KOPT-K1 (cell line): ENCODE measurements around the gene KCNH1.

Source experiments
- H3K27ac ChIP-seq: fragments of 200-600 bp; sonication (generic); 2 replicates; pipeline ENCODE4 v1.5.1; 2016; ENCODE audit warnings: antibody characterized with exemption, mild to moderate bottlenecking, low read depth, low read length; ENCODE audit not compliant: poor library complexity, severe bottlenecking
- H3K36me3 ChIP-seq: fragments of 200-600 bp; sonication (generic); 2 replicates; pipeline ENCODE4 v1.5.1; 2017; ENCODE audit warnings: antibody characterized with exemption, mild to moderate bottlenecking, low read length, moderate library complexity; ENCODE audit not compliant: insufficient read depth
- H3K9me3 ChIP-seq: fragments of 200-600 bp; sonication (generic); 2 replicates; pipeline ENCODE4 v1.5.1; 2017; ENCODE audit warnings: antibody characterized with exemption, low read length, mild to moderate bottlenecking; ENCODE audit not compliant: insufficient read depth, poor library complexity, severe bottlenecking

Gene KCNH1

DNA sequence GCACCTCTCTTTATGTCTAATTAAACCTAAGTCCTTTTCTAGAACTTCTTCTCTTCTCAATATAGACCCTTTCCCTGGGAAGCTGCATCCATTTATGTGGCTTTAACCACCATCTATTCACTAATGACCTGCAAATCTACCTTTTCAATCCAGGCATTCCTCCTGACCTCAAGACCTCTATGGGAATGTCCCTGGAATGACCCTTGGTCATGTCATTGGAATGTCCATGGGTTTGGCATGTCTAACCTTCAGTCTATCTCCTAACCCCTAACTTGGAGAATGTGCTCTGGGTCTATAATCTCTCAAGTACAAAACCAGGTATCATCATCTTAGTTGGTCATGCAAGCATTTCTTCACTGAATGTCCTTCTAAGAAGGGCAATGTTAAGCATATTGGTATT lies 196.1 kb downstream of the KCNH1 start:
- no peaks in the 10 kb centered on the region for H3K9me3 ChIP-seq
- H3K36me3 ChIP-seq, result no peaks in the 10 kb centered on the region
- H3K27ac ChIP-seq, result no peak overlapping the region

DNA sequence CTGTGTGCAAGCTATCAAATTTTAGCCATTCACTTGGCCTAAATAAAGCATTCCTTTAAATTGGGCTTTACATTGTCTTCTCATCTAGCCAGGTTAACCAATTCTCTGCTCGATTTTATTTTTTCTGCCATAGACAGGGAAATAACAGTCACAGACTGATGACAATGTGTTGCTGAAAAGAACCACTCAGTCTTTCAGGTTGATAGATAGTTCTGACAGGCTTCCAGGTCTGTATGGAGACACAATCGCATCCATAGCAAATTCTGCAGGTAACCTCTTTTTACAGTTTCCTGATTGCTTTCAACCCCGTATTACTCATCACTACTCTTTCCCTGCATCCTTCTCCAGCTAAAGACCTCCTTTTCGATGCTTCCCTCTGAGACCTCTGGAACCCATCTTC lies 198.0 kb downstream of the KCNH1 start:
- Histone ChIP-seq H3K36me3 (no peaks in the 10 kb centered on the region), H3K27ac (no peak overlapping the region), H3K9me3 (no peaks in the 10 kb centered on the region)

DNA sequence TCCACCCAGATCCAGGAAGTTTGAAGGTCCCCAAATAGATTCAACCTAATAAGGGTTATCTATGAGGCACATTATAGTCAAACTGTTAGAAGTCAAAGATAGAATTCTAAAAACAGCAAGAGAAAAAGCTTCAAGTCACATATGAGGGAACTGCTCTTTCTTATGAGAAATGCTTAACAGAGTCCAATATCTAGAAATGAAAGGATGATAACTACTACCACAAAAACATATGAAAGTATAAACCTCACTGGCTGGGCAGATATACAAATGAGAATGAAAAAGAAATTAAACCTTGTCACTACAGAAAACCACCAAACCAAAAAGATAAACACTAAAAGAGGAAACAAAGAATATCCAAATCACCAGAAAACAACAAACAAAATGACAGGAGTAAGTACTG lies 201.8 kb downstream of the KCNH1 start:
- Histone ChIP-seq H3K27ac (no peak overlapping the region), H3K36me3 (no peaks in the 10 kb centered on the region), H3K9me3 (peaks cover 4% of the 10 kb centered on the region)

DNA sequence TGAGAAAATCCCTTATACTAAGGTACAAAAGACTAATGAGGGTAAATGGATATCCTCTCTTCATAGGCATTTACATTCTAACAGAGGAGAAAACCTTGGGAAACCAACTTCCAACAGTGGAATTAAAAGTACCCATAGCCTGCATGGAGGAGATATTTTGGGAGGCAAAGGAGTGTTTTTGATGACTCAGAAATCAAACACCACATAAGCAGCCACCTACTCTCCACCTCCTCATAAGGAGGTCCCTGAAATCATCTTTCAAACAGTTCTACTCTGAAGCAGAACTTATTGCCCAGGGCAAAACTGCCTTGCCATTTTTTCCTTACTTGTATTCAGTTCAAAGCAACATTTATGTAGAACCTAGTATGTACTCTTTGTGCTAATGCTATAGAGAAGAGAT lies 211.3 kb downstream of the KCNH1 start:
- Histone ChIP-seq H3K36me3 (no peaks in the 10 kb centered on the region), H3K9me3 (peaks cover 4% of the 10 kb centered on the region)

DNA sequence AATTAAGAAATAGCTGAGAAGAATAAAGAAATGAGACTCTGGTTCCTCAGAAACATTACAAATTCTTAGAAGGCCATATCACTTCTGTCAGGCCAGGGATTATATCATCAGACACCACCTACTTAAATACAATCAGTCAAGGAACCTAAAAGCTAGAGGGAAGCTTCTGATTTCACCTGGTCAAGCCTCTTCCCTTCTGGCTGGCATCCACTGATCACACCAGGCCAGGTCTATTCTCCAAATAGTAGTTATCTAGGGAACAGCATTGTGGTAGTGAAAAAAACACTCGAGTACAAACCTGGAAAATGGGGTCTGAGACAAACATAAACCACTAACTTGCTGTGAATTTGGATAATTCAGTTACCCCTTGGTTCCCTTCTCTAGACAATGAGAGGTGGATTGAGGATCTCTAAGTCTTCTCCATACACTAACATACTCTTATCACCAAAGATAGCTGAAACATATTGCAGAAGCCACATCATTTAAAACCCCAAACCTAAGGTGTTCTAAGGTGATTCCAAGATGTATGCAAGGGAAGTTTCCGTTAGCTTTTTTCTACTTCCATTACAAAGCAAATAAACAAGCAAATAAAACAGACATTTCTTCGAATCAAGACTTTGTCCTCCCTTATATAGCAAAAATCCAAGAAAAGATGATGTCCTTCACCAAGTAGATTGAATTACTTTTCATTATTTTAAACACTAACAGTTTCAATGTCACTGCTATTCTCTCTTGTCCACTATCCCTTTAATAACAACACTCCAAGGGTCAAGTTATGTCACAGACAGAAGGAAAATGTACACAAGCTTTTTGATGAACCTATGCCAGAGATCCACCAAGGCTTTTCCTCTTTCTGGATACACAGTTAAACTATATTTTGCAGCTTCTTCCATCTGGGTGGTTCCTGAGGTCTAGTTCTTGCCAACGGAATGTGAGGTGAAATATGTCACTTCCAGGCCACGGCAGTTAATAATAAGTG lies 212.9 kb downstream of the KCNH1 start:
- no peaks in the 10 kb centered on the region for H3K9me3 ChIP-seq
- H3K27ac ChIP-seq, result no peak overlapping the region
- H3K36me3 ChIP-seq, result no peaks in the 10 kb centered on the region

More for the DNA sequence above, 211.3 kb downstream of the KCNH1 start:
- no peak overlapping the region for H3K27ac ChIP-seq

DNA sequence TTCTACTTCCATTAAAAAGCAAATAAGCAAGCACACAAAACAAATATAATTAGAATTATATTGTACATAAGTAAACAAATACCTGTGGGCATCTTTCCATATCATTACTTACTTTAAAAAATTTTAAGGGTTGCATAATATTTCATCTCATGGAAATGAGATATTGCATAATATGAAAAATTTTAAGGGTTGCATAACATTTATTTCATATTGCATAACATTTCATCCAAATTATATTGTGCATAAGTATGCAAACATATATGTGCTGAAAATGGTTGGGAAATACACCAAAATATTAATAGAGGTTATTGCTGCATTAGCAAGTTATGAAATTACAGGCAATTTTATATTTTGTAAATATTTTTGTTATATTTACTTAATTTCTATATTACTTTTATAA lies 213.7 kb downstream of the KCNH1 start:
- Histone ChIP-seq H3K27ac (no peak overlapping the region), H3K36me3 (no peaks in the 10 kb centered on the region), H3K9me3 (no peaks in the 10 kb centered on the region)

DNA sequence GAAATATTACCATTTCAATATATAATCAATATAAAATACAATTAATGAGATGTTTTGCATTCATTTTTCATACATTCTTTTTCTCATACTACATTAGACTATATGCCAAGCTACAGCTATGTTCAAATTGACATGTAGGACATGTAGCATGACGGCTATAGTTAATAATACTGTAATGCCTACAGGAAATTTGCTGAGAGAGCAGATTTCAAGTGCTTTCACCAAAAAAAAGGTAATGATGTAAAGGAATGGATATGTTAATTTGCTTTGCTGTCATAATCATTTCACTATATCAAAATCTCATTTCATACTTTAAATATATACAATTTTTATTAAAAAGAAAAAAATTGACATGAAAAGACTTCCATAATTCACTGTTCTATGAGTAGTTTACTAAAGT lies 215.1 kb downstream of the KCNH1 start:
- Histone ChIP-seq H3K27ac (no peak overlapping the region), H3K9me3 (no peaks in the 10 kb centered on the region), H3K36me3 (no peaks in the 10 kb centered on the region)

DNA sequence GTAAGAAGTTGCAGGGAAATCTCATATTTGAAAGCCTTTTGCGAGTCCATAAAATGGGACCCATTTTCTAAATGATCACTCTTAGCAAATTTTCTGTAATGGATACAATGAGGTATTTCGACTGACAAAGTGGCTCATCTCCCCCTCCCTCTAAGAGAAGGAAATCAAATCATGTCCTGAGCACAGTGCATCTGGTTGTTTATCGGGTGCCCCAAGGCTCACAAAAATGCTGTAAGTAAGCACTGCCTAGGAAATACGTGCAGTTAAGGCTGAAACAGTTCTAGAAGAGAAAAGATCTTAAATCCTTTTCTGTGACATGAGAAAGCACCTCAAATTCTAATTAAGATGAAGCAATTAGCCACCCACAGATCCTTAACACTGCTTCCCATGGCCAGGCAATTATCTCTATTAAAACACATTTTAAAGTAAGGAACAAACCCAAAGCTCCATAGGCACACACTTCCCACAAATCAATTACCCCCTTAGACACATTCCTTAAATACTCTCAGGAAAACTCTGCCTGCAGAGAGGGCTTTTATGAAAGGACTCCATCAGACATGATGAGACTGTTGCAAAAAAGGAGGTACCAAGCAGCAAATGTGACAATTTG lies 216.3 kb downstream of the KCNH1 start:
- no peak overlapping the region for H3K27ac ChIP-seq
- H3K9me3 ChIP-seq, result no peaks in the 10 kb centered on the region
- no peaks in the 10 kb centered on the region for H3K36me3 ChIP-seq

DNA sequence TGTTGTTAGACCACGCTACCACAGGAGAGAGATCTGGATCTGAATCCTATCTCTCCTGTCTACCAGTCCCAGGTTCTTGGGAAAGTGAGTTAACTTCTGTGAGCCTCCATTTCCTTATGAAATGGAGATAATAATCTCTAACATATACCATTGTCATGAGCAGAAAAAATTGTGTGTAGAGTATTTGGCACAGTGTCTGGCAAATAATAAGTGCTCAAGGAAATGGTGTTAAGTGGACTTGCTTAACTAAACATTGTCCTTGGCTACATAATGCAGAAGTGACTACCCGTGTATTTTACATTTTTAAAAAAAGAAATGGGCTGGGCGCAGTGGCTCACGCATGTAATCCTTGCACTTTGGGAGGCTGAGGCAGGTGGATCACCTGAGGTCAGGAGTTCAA lies 217.4 kb downstream of the KCNH1 start:
- no peak overlapping the region for H3K27ac ChIP-seq

DNA sequence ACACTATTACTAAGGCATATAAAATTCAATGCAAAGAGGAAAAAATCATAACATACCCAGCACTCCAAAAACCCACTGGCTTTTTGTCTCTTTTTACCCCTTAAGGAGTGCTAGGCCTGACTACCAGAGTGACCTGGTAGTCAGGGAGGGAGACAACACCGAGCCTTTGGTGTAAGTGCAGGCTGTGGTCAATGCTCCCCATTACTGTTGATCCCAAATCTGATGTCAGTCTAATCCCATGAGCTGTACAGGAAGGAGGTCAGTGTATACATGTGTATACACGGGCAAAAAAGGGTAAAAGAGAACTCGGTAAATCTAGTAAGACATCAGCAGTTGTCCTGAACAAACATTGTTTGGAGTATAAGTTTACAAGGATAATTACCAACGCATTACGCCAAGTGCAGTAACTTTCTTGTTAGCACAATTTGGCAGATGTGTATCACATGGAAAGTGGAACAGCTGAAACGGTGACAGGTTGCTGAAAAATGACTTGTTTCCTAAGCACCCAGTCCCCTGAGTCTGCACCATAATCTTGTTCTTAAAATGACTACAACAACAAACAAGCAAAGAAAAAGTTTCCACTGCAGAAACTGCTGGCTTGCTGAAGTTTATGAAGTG lies 217.9 kb downstream of the KCNH1 start:
- no peak overlapping the region for H3K27ac ChIP-seq
- no peaks in the 10 kb centered on the region for H3K9me3 ChIP-seq
- H3K36me3 ChIP-seq, result no peaks in the 10 kb centered on the region

More for the DNA sequence above, 217.4 kb downstream of the KCNH1 start:
- Histone ChIP-seq H3K9me3 (no peaks in the 10 kb centered on the region), H3K36me3 (no peaks in the 10 kb centered on the region)

DNA sequence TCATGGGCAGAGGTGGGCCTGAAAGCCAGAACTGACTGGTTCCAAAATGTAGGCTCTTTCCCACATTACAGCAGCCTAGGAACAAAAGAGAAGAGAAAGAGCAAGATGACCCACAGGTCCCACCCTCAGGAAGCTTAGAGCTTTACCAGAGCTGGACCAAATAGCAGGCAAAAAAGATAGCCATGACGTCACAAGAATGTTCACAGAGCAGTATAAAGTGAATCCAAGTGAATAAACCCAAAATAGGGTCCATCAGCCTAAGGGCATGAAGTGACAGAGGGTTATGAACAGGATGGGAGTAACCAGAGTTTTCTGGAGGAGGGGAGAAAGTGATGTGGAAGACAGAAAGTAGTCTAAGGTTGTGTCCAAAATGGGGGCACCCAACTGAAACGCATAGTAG lies 221.2 kb downstream of the KCNH1 start:
- no peak overlapping the region for H3K27ac ChIP-seq
- H3K36me3 ChIP-seq, result no peaks in the 10 kb centered on the region
- no peaks in the 10 kb centered on the region for H3K9me3 ChIP-seq

DNA sequence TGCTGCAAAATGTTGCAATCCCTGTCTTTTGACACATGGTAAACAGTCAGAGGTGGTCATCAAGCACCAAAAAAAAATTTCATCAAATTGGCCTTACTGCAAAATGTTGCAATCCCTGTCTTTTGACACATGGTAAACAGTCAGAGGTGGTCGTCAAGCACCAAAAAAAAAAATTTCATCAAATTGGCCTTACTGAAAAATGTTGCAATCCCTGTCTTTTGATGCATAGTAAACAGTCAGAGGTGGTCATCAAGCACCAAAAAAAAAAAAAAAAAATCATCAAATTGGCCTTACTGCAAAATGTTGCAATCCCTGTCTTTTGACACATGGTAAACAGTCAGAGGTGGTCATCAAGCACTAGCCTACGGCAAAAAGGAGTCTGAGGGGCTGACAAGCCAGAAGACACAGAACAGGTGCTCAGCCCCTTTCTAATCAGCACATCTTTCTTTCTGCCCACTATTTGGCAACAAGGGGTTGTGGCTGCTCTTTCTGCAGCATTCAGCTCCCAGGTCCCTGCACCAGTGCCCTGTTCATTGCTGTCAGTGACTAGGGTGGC lies 223.8 kb downstream of the KCNH1 start:
- H3K9me3 ChIP-seq, result no peaks in the 10 kb centered on the region
- no peaks in the 10 kb centered on the region for H3K36me3 ChIP-seq
- no peak overlapping the region for H3K27ac ChIP-seq

DNA sequence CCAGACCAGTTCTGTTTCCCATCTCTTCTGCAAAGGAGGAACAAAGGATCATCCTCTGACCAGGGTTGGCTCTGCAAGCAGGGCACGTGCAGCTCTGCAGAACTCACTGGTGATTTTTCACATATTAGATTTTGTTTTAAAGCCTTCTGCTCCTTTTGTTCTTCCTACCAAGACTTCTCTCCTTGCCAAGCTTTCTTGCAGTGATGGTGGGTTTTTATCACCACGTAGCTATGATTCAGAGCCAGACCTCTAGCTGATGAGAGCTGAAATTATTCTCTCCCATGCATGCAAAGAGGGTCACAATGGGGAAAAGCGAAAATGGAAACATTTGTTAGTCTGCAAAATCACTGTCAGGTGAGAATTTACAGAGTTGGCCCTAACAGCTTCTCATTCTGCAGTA lies 225.2 kb downstream of the KCNH1 start:
- Histone ChIP-seq H3K9me3 (no peaks in the 10 kb centered on the region), H3K36me3 (no peaks in the 10 kb centered on the region), H3K27ac (no peak overlapping the region)

DNA sequence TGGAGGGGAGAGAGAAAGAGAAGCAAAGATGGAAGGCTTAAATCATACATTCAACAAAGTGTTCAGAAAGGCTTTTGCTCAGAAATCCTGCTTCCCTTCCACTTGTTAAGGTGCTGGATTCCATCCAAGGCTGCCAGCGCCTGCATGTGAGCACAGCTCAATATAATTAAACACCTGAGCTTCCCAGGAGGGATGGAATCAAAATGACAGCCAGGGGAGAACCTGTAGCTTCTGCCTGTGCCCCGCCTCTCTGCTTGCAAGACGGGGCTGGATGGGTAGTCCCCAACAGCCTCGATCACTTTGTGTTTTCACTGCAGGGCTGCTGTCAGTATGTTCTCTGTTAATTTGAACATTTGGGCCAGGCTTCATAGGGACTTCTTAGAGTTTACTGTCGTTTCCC lies 225.7 kb downstream of the KCNH1 start:
- no peak overlapping the region for H3K27ac ChIP-seq
- no peaks in the 10 kb centered on the region for H3K9me3 ChIP-seq
- no peaks in the 10 kb centered on the region for H3K36me3 ChIP-seq

DNA sequence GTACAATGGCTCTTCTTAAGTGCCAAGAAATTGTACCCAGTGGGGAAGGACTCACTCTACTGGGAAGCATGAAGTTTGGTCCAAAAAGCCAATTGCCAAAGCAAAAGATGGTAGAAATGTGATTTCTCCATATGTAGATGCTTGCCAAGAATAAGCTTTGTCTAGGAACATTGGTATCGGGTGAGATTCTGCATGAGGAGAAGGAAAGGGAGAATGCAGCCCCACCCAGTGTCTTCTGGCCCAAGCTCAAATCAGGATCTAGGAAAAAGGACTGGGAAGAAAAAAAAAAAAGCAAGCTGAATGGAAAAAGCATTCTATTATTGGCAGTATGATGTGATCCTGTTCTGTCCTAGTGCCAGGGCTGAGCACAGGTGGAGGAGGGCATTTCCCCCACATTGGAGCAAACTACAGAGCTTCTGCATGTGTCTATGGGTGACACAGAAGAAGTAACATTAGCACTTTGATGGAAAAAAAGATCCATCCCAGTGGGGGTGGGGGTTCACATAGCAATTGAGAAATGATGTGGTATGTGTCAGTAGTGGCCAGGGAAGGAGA lies 226.6 kb downstream of the KCNH1 start:
- H3K27ac ChIP-seq, result no peak overlapping the region
- H3K36me3 ChIP-seq, result no peaks in the 10 kb centered on the region
- H3K9me3 ChIP-seq, result no peaks in the 10 kb centered on the region
